Loucy (cell line): ENCODE data around the gene PARVG.

ENCODE experiments used
- H2AFZ ChIP-seq: fragments of 200-600 bp; sonication (generic); 2 replicates; pipeline ENCODE4 v1.6.0; 2016; ENCODE audit warnings: antibody characterized with exemption, mild to moderate bottlenecking, low read length, moderate library complexity
- H3F3A ChIP-seq: fragments of 200-600 bp; 2 replicates; pipeline ENCODE4 v1.6.0; 2016; ENCODE audit warnings: antibody characterized with exemption, low read depth, mild to moderate bottlenecking
- H3K27me3 ChIP-seq: fragments of 200-600 bp; sonication (generic); 2 replicates; pipeline ENCODE4 v1.6.1; 2014; ENCODE audit warnings: low read length, mild to moderate bottlenecking; ENCODE audit not compliant: insufficient read depth, poor library complexity, severe bottlenecking
- H3K36me3 ChIP-seq: fragments of 200-600 bp; sonication (generic); 2 replicates; pipeline ENCODE4 v1.6.1; 2016; ENCODE audit warnings: low read length; ENCODE audit not compliant: insufficient read depth
- H3K4me1 ChIP-seq: fragments of 200-600 bp; sonication (generic); 2 replicates; pipeline ENCODE4 v1.5.1; 2014; ENCODE audit warnings: low read length, mild to moderate bottlenecking; ENCODE audit not compliant: insufficient read depth, poor library complexity, severe bottlenecking
- H3K4me2 ChIP-seq: fragments of 200-600 bp; sonication (generic); 2 replicates; pipeline ENCODE4 v1.6.0; 2014; ENCODE audit warnings: antibody characterized with exemption, low read length, low read depth, mild to moderate bottlenecking; ENCODE audit not compliant: poor library complexity, severe bottlenecking
- H3K4me3 ChIP-seq: fragments of 200-600 bp; sonication (generic); 2 replicates; pipeline ENCODE4 v1.5.1; 2014; ENCODE audit warnings: low read length, mild to moderate bottlenecking, mixed read lengths; ENCODE audit not compliant: poor library complexity, severe bottlenecking
- H3K79me2 ChIP-seq: fragments of 200-600 bp; sonication (generic); 2 replicates; pipeline ENCODE4 v1.6.1; 2014; ENCODE audit warnings: low read length; ENCODE audit not compliant: insufficient read depth
- H3K9ac ChIP-seq: fragments of 200-600 bp; sonication (generic); 2 replicates; pipeline ENCODE4 v1.6.0; 2014; ENCODE audit warnings: mild to moderate bottlenecking, low read depth, low read length, moderate library complexity; ENCODE audit not compliant: poor library complexity, severe bottlenecking
- H3K9me2 ChIP-seq: fragments of 200-600 bp; sonication (generic); replicated peaks from 2 replicates; pipeline ENCODE4 v1.6.1; 2016; ENCODE audit warnings: low read depth, low read length, mixed read lengths
- H3K9me3 ChIP-seq: fragments of 200-600 bp; sonication (generic); 2 replicates; pipeline ENCODE4 v1.6.1; 2014; ENCODE audit warnings: mild to moderate bottlenecking, antibody characterized with exemption, low read length, low read depth; ENCODE audit not compliant: insufficient read depth
- H4K20me1 ChIP-seq: fragments of 200-600 bp; sonication (generic); 2 replicates; pipeline ENCODE4 v1.6.0; 2014; ENCODE audit warnings: antibody characterized with exemption, low read length, mild to moderate bottlenecking; ENCODE audit not compliant: insufficient read depth, poor library complexity, severe bottlenecking
- EZH2phosphoT487 ChIP-seq: fragments of 200-600 bp; IDR thresholded peaks from 2 replicates; pipeline ENCODE4 v1.6.1; 2018; ENCODE audit warnings: antibody characterized with exemption, mild to moderate bottlenecking, moderate library complexity, borderline replicate concordance
- TF ChIP-seq, protein P1 (sequence below): fragments of 200-600 bp; sonication (generic); conservative IDR thresholded peaks from 2 replicates; pipeline ENCODE4 v1.5.1; 2014; ENCODE audit warnings: mild to moderate bottlenecking, antibody characterized with exemption, low read length

Gene PARVG

GRCh38 chr22:44188986-44189630, 8.4 kb downstream of the PARVG start:
- peaks cover 41% of the 10 kb centered on the region for H3K4me1 ChIP-seq
- no peaks in the 10 kb centered on the region for H3K9me3 ChIP-seq
- H3K36me3 ChIP-seq = peaks cover 12% of the 10 kb centered on the region; the same call in 1 of the 2 replicates
- peaks cover 3% of the 10 kb centered on the region for H4K20me1 ChIP-seq
- no peak overlapping the region for H3K4me2 ChIP-seq
- no peaks in the 10 kb centered on the region for H3K27me3 ChIP-seq
- no peak overlapping the region for H2AFZ ChIP-seq
- H3K4me3 ChIP-seq = no peak overlapping the region
- H3K79me2 ChIP-seq = peaks cover 11% of the 10 kb centered on the region
- TF ChIP-seq, protein P1, sequence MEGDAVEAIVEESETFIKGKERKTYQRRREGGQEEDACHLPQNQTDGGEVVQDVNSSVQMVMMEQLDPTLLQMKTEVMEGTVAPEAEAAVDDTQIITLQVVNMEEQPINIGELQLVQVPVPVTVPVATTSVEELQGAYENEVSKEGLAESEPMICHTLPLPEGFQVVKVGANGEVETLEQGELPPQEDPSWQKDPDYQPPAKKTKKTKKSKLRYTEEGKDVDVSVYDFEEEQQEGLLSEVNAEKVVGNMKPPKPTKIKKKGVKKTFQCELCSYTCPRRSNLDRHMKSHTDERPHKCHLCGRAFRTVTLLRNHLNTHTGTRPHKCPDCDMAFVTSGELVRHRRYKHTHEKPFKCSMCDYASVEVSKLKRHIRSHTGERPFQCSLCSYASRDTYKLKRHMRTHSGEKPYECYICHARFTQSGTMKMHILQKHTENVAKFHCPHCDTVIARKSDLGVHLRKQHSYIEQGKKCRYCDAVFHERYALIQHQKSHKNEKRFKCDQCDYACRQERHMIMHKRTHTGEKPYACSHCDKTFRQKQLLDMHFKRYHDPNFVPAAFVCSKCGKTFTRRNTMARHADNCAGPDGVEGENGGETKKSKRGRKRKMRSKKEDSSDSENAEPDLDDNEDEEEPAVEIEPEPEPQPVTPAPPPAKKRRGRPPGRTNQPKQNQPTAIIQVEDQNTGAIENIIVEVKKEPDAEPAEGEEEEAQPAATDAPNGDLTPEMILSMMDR = no peak
- no peak for TF ChIP-seq EZH2phosphoT487
- H3K9me2 ChIP-seq = no peaks in the 10 kb centered on the region
- no peak overlapping the region for H3K9ac ChIP-seq
- H3F3A ChIP-seq = no peaks in the 10 kb centered on the region; the same call in 1 of the 2 replicates

GRCh38 chr22:44190381-44190976, 9.8 kb downstream of the PARVG start:
- Histone ChIP-seq H3K79me2 (no peaks in the 10 kb centered on the region), H4K20me1 (peaks cover 3% of the 10 kb centered on the region), H3F3A (no peaks in the 10 kb centered on the region; the same call in 1 of the 2 replicates), H3K9ac (no peak overlapping the region), H3K9me3 (no peaks in the 10 kb centered on the region), H3K4me1 (peaks cover 50% of the 10 kb centered on the region), H2AFZ (no peak overlapping the region), H3K36me3 (peaks cover 10% of the 10 kb centered on the region; the same call in 1 of the 2 replicates), H3K27me3 (no peaks in the 10 kb centered on the region), H3K4me3 (no peak overlapping the region), H3K9me2 (no peaks in the 10 kb centered on the region), H3K4me2 (no peak overlapping the region)
- no peak for TF ChIP-seq EZH2phosphoT487
- TF ChIP-seq, protein P1 = no peak

DNA sequence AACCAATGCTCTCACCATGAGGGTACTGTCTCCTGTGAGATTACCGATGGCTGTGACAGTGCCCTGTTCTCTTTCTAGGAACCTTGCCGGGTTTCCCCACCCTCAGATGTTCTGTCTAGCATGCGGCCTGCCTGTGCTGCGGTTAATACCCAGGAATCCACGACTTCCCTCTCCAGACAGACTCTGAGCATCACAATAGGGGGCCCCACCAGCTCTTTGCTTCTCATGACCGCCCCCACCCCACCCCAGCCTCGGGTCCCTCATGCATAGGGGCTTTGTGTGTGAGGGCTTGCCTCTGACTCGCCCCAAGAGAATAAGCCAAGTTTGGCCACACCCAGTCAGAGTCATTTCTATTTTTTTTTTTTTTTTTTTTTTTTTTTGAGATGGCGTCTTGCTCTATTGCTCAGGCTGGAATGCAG, 10.3 kb downstream of the PARVG start:
- no peaks in the 10 kb centered on the region for H3K9me2 ChIP-seq
- no peak overlapping the region for H3K4me3 ChIP-seq
- H4K20me1 ChIP-seq = peaks cover 3% of the 10 kb centered on the region
- H3K4me2 ChIP-seq = no peak overlapping the region
- TF ChIP-seq EZH2phosphoT487 = no peak
- TF ChIP-seq, protein P1 = no peak
- H3K9ac ChIP-seq = no peak overlapping the region
- H3K36me3 ChIP-seq = peaks cover 5% of the 10 kb centered on the region; the same call in 1 of the 2 replicates
- no peak overlapping the region for H2AFZ ChIP-seq
- no peaks in the 10 kb centered on the region; the same call in 1 of the 2 replicates for H3F3A ChIP-seq
- H3K79me2 ChIP-seq = no peaks in the 10 kb centered on the region
- H3K27me3 ChIP-seq = no peaks in the 10 kb centered on the region
- peaks cover 54% of the 10 kb centered on the region for H3K4me1 ChIP-seq
- no peaks in the 10 kb centered on the region for H3K9me3 ChIP-seq
